GM21737 (cell line): Measurements from ENCODE around the gene ANKRD13D.
A peak's percentile ranks its signal among the peaks of the same experiment; 100 is the strongest.

ENCODE experiments used
- ATAC-seq: cut with Tn5 transposase; IDR thresholded peaks from one replicate; pipeline ENCODE4 v1.9.1; 2021; ENCODE audit warnings: mild to moderate bottlenecking, moderate library complexity; ENCODE audit not compliant: unreplicated experiment

The ANKRD13D gene

DNA sequence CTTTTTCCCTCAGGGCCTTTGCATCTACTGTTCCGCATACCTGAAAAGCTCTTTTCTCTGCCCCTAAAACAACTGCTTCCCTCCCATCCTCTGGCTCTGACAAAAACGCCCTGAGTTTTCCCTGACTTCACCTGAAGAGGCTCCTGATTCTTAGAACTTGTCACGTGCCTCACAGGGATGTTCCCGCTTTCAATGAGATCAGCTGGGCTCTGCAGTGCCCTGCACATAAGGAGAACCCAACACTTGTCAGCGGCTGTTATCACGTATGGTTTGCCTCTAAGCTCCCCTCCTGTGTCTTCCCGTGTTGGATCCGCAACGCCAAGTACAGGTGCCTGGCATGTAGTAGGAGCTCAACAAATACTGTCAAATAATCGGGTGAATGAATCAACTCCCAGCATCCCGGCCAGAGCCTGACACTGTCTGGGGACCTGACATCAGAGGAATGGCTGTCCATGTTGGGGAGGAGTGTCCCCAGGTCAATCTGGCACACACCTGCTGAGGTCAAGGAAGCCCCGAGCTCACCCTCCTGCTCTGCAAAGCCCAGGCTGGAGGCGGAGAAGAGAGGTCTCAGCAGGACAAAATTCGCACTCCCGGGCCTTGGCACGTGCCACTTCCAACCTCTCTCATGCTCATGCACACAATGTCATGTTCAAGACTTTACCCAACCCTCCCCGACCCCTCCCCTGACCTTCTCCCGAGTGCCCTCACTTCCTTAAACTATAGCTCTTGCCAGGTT lies 27.0 kb upstream of the ANKRD13D start:
- no peak for ATAC-seq

DNA sequence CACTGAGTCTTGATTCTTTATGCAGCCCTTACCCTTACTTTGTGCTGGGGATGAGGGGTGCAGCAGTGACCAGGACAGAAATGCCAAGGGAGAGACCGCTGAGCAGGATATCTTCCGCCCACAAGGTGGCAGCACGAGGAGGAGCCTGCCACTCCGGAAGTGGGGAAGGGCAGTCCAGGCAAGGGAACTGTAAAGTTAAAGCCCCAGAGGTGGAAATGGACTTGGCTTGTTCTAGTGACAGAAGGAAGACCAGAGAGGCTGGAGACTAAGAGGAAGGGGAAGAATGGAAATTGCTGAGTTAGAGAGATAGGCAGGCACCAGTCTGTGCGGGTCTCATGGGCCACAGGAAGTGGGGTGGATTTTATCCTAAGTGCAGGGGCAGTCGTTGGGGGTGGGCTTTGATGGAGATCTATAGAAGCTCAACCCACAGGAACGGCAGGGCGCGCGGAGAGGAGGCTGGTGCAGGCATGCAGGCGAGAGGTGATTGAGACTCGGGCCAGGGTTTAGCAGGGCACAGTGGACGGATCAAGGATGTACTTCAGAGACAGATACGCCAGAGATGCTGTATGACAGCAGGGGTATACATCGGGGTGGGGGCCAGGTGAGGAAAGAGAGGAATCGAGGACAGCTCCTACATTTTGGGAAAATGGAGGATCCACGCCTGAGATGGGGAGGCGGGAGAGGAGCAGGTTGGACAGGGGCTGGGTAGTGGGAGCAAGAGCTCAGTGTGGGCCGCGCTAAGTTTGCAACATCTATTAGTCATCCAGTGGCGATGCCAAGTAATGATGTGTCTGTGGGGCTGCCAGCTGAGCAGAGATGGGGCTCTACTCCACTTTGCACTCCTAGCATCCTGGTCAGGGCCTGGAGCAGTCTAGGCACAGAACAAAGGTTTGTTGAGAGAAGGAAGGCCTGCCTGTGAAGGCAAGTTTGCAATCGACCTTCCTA lies 26.1 kb upstream of the ANKRD13D start:
- ATAC-seq, result no peak

DNA sequence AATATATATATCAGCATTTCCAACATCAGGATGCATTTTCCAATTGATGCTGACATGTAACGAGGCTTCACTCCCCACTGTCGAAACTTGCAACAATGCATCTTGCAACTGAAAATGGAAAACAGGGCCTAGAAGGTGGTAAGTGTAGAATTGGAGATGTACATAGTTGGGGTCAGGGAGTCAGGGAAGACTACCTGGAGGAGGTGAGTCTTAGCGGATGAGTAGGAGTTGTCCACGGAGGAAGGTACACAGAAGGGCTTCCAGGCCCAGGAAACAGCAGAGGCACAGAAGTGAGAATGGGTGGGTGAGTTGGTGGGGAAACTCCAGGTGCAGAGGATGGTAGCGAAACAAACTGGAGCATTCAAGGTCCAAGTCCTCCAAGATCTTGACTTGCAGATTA lies 24.8 kb upstream of the ANKRD13D start:
- no peak for ATAC-seq

DNA sequence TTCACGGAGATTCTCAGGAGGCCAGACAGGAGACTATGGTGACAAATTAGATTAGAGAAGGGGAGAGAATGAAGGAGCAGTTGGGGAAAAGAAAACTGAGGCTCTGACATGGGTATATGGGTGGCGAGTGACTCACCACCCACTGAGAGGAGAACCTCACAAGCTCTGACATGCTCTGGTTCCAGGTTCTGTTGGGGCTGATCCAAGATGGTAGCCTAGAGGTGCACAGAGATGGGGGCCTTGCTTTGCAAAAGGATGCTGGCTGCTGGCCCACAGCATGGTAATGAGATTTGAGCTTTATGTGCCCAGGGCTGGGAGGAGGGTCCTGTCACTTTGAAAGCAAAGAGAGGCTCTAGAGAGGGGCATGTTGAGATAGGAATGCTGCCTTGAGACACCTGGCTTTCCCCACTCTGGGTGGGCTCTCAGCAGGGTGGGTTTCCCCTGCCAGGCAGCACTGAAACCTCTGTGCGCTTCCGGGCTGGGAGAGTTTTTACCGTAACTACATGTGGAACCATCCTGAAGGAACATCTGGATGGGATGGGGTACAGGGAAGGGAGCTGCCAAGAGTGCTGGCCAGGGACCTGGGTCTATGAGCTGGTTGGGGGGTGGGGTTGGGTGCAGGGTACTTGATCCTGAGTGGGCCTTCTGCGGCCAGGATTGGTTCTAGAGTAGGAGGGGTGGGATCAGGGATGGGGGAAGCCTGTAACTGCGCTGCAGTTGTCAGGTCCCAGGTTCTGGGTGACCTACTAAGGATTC lies 24.0 kb upstream of the ANKRD13D start:
- ATAC-seq, result no peak

DNA sequence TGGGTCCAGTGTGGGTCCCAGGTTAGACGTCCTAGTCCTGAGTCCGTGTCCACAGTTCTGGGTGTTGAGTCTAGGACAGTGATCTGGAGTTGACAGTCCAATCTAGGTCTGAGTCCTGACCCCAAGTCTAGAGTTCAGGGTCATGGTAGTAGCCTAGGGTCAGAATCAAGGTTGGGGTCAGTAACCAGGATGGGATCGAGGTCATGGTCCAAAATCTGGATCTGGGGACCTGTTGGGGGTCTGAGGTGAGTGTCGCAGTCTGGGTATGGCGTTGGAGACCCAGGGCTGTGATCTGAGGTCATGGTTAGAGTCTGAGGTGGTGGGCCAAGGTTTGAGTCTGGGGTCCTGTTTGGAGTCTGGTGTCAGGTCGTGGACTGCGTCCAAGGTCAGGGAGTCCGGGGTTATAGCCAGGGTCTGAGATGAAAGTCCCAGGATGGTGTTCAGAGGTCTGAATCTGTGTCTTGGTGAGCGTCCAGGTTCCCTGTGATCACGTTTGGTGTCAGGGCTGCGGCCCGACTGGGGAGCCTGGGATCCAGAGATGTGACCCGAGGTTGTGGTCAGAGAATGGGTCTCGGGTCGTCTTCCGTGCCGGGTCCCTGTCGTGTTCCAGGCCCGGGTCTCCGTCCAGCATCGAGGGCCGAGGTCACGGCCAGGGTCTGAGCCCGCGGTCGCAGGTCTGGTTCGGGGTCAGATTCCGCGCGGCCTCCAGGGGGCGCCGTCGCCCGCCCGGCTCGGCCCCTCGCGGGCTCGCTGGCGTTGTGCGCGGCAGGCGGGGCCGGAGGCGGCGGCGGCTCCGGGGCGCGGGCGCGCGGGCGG lies 23.3 kb upstream of the ANKRD13D start:
- ATAC-seq, result no peak

DNA sequence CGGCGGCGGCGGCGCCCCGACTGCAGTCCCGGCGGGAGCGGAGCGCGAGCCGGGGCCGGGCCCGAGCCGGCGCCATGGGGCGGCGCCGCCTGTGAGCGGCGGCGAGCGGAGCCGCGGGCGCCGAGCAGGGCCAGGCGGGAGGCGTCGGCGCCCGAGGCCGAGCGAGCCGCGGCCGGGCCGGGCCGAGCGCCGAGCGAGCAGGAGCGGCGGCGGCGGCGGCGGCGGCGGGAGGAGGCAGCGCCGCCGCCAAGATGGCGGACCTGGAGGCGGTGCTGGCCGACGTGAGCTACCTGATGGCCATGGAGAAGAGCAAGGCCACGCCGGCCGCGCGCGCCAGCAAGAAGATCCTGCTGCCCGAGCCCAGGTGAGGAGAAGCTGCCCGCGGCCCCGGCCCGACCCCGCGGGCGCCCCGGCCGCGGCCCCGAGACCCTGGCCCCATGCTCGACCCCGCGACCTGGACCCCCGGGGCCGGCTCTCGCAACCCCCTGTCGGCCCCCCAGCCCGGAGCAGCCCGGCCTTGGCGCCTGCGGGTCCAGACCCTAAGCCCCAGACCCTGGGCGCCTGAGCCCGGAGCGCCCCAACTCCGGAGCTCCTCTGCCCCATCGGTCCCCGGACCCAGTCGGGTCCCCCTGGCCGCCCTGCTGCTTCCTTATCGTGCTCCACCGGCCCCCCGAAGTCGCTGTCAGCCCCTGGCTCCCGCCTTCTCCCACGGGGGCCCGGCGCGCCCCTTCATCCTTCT lies 22.5 kb upstream of the ANKRD13D start, which contains the start of gene GRK2:
Gene GRK2 (plus strand): TSS at position 25 of the 739 bp plus-strand sequence. CDS start 227 bp downstream, at position 252.
- ATAC-seq, result no peak

DNA sequence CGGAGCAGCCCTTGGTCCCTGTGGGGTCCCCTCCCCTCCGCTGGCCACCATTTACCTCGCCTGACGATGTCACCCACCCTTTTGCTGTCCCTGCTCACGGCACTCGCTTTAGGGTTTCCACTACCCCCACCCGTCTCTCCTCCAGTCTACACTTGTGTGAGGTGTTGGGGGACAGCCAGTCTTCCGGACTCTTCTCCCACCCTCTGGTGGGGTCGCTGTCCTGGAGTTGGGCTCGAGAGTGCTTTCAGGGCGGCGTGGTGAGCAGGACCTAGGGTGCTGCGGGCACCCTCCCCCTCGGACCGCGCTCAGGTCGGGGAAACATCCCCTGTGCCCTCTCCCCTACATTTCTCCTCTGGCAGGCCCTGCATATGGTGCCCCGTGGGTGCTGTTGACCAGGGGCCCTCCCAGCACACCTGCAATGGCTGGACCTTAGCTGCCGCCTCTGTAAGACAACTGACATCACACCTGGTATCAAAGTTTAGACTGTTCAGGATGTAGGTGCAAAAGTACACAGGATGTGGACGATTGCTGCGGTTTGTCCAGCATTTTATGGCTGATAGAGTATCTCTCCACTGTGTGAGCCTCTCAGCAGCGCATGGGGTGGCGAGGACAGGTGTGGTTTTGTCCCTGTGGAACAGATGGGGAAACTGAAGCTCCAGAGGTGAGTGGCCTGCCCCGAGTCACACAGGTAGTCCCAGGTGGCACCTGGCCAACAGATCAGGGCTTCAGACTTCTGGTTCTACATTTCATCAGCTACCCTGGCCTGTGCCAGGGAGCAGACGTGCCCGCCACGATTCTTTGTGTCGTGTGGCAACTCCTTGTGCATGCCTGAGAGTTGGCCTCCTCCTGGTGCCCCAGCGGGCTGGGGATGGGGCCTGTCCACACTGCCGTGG lies 21.7 kb upstream of the ANKRD13D start:
- no peak for ATAC-seq

DNA sequence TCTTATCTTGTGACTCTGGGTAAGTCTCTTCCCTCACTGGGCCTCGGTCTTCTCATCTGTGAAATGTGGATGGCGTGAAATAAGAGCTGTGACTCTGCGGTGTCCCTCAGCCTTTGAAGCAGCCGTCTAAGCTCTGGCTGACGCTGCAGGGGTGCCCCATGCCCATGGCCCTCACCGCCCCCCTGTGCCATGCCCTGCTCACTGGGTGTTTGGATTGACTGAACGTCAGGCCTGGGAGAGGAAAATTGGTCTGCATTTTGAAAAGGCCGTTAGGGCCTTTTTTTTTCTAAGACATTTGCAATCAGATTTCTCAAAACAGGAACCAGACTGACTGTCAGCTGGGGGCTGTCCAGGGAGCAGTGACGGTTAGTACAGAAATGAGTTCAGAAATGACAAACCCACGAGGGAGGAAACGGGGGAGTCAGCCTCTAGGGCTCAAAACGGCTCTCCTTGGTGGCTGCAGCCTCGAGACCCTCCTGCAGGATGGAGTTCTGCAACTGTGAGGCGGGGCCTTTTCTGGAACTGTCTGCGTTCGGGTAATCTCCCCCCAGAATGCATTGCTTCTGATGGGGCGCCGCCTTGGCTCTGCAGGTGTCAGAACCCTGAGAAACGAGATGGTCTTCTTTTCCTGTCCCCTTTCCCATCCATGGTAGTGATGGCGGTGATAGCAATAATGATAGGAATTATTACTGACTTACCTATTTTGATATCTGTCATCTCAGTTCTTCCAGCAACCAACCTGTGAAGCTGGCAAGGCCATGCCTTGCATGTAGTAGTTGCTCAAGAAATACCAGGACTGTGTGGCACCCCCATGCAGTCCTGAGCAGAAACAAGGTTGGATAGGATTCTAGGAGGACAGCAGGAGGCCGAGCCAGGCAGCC lies 20.8 kb upstream of the ANKRD13D start:
- peak; percentile 40 for ATAC-seq

DNA sequence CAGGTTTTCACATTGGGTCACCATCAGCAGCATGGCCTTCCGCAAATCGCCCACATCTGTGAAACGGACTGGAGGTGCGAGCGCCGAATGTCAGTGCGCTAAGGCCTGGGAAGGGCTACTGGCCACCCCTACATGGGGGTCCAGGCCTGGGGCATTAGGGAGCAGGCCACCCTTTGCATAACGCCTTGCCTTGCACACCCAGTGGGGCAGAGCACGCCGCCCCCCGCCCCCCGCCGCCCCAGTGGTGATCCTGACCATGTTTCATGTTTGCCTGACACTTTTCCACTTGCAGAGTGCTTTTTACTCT lies 20.2 kb upstream of the ANKRD13D start:
- no peak for ATAC-seq

DNA sequence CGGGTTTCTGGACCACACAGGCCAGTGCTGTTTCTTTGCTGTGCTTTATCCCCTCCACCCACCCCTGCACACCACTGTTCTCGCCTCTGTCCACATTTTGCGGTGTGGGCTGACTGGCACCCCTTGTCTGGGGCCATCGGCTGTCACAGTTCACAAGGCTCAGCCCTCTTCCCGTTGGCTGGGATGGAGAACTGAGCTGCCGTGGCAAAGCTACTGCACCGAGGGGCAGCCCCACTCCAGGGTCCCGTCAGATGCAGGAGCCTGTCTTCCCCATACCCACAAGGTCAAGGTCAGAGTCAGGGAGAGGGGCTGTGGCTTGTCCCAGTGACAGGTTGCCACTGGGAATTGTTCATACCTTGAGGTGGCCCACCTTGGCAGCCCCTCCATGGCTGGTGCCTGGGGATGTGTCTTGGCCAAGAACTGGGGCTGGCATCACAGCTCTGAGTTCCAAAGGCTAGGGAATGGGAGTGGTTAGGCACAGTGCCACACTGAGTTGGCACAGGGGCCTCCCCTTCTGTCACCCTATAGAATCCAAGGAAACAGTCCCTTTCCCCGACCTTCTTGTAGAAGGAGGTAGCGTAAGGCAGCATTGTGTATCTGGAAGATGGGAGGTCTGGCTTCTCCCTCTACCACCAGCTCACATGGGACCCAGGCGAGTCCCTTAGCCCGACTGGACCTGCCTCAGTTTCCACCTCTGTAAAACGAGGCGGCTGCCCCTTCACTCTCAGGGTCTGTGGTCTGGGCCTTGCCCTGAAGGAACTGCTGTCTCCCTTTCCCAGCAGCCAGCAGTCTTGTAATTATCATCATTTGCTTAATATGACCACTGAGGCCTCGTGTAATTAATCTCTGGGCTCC lies 19.5 kb upstream of the ANKRD13D start:
- ATAC-seq, result no peak

DNA sequence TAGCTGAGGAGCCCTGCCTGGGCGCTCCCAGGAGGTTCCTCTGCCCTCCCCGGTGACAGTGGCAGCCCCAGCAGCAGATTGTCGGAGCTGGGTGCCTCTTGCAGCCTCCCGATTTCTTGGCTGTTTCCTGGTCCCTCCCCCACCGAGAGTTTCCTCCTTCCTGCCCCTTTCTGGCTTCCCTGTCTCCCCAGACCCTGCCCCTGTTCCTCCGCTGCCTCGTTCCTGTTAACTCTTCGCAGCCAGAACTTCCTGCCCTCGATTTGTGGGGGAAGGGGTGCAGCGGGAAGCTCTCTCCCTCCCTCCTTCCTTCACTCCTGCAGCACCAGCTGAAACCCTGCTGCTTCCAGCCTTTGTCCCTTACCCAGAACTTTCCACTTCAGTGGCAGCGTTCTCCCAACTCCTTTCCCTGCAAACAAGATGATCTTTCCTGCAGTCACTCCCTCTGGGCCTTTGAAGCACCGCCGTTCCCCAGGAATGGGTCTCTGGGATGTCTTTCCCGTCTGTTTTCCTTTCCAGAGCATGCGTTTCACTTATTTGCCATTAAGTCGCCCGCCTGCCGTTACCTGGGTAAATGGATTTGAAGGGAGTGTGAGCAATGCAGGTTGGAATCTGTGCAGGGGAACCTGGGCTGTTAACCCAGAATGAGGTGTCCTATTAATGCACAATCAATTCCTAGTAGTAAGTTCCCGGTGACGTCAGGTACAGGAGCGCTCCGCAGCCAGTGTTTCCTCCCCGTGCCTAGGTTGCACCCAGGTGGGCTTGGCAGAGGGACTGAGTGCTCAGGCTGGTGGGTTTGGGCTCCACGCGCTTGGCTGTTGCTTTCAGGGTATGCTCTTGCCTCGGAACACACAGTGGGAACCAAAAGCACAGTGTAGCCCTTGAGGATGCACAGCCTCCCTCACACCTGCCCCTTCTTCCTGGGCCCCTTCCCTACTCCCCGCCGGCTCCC lies 18.6 kb upstream of the ANKRD13D start:
- ATAC-seq, result no peak

DNA sequence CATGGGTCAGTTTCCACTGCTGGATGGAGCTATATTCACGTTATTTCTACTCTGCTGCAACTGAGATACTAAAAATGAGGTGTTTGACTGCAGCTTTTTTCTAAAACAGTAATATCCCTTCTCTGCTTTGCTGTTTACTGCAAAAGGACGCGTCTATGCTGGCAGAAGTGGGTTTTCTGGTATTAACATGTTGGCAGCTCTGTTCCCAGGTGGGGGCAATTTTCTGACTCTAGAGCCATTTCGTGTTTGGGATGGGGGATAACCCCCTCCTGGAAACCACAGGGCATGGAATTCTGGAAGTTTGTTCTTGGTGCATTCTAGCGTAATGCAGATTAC lies 17.9 kb upstream of the ANKRD13D start:
- no peak for ATAC-seq

DNA sequence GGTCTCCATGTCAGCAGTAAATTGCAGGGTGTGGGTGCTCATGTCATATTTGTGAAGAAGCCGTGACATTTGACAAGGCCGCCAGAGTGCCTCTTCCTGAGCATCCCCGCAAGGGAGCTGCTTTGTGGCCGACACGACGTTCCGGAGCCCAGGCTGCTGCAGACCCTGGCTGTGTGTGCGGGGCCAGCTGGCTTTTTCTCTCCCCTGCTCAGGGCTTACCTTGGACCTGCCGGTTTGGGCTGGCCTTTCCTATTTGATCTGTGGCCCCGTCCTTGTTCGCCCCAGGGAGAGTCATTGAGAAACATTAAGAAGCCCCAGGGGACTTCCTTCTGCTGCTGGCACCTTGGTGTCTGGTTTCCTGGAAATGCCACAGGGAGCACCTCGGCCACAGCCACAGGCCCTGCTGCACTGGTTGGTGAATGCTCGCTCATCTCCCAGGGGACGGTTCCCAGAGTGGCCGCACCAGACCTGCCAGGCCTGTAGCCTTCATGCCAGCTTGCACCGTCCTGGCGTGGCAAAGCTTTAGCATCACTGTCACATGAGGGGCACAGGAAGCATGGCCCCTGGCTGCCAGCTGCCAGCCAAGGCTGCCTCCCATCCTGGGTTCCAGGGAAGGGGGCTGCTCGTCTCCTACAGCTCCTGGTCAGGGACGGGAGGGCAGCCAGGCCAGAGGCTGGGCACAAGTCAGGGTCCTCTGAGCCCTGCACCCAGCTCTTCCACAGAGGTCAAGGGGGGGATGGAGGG lies 17.4 kb upstream of the ANKRD13D start:
- ATAC-seq, result no peak

DNA sequence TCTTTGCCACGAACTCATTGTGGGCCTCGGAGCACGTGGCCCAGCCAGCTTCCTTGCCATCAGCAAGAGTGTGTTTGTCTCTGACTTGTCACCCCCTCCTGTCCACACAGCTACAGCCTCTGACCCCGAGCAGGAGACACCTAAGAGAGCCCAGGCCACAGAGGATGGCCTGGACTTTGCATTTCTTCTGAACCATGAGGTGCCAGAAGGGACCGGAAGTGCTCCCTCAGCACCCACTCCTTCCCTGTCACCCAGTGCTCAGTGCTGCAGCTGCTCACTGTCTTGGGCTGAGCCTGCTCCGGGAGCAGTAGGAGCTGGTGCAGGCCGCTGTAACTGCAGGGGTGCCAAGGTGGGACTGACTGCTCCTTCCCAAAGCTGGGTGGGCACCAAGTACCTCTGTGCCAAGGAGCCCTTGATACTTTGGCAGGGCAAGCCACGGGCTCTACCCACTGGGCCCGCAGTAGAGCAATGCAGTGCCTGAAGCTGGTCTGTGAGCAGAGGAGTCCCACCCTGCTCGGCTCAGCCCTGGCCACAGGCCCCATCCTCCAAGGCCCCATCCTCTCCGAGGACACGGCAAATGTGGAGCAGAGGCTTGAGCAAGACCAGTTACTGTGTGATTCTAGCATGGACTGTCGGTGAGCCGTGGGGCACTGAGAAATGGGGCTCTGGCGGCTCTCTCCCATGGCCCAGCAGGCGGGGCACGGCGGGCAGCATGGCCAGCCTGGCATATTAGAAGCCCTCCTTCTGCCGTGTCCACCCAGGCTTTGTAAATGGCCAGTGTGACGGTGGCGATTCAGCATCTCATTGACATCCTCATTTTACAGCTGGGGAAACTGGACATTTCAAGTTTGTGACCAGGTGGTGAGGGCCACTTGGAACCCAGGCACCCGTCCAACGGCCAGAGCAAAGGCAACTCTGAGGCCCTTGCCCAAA lies 16.5 kb upstream of the ANKRD13D start:
- no peak for ATAC-seq
